Nephron (organoid): ENCODE results near the gene THADA.

ENCODE experiments used
- H3K27ac Mint-ChIP-seq, 3 experiments: 2 replicates each; pipeline ENCODE4 v1.8.0; 2020; ENCODE audit warnings: mixed read lengths in 3 of 3, mild to moderate bottlenecking in 2 of 3, moderate library complexity in 1 of 3
- H3K27me3 Mint-ChIP-seq: 2 replicates; pipeline ENCODE4 v1.8.0; 2021; ENCODE audit warnings: low read depth, mild to moderate bottlenecking, moderate library complexity, mixed read lengths
- H3K36me3 Mint-ChIP-seq: 2 replicates; pipeline ENCODE4 v1.8.0; 2020; ENCODE audit warnings: low read depth, mixed read lengths
- H3K4me1 Mint-ChIP-seq: 2 replicates; pipeline ENCODE4 v1.8.0; 2020; ENCODE audit warnings: mixed read lengths
- H3K4me3 Mint-ChIP-seq, 3 experiments: 2 replicates each; pipeline ENCODE4 v1.8.0; 2020; ENCODE audit warnings: mild to moderate bottlenecking in 3 of 3, mixed read lengths in 3 of 3, moderate library complexity in 2 of 3
- H3K9me3 Mint-ChIP-seq: 2 replicates; pipeline ENCODE4 v1.8.0; 2020; ENCODE audit warnings: mixed read lengths
- CTCF ChIP-seq, 3 experiments: fragments of 200-600 bp; sonication (generic); IDR thresholded peaks; one replicate each; pipeline ENCODE4 v1.5.0; 2021; ENCODE audit warnings: antibody characterized with exemption in 3 of 3; ENCODE audit not compliant: unreplicated experiment in 3 of 3

Gene THADA

GRCh38 chr2:43513796-43514195 lies 82.0 kb downstream of the THADA start:
- Mint-ChIP-seq H3K4me1 (peaks cover 16% of the 10 kb centered on the region), H3K4me3 (no peak overlapping the region), H3K27me3 (no peaks in the 10 kb centered on the region), H3K27ac (no peak overlapping the region), H3K36me3 (peaks cover 8% of the 10 kb centered on the region), H3K9me3 (no peaks in the 10 kb centered on the region)
- no peak for TF ChIP-seq CTCF (IDR thresholded peaks at IDR 0.05; ENCODE audit: unreplicated experiment in 3 of 3)

- H3K9me3 Mint-ChIP-seq: no peaks in the 10 kb centered on the region
- H3K36me3 Mint-ChIP-seq: peaks cover 8% of the 10 kb centered on the region
- H3K4me3 Mint-ChIP-seq: no peak overlapping the region
- no peaks in the 10 kb centered on the region for H3K27me3 Mint-ChIP-seq
- peaks cover 10% of the 10 kb centered on the region for H3K4me1 Mint-ChIP-seq
- no peak overlapping the region for H3K27ac Mint-ChIP-seq
- no peak for TF ChIP-seq CTCF (IDR thresholded peaks at IDR 0.05; ENCODE audit: unreplicated experiment in 3 of 3)
Measured at GRCh38 chr2:43513216-43513615, 82.6 kb downstream of the THADA start.

- Mint-ChIP-seq H3K9me3 (no peaks in the 10 kb centered on the region), H3K4me3 (no peak overlapping the region), H3K4me1 (no peaks in the 10 kb centered on the region), H3K27me3 (no peaks in the 10 kb centered on the region), H3K27ac (no peak overlapping the region), H3K36me3 (peaks cover 12% of the 10 kb centered on the region)
- TF ChIP-seq CTCF (IDR thresholded peaks at IDR 0.05; ENCODE audit: unreplicated experiment in 3 of 3): no peak
Measured at GRCh38 chr2:43511199-43511598, 84.6 kb downstream of the THADA start.

GRCh38 chr2:43509886-43510285 lies 86.0 kb downstream of the THADA start:
- Mint-ChIP-seq H3K9me3 (no peaks in the 10 kb centered on the region), H3K4me3 (no peak overlapping the region), H3K27me3 (no peaks in the 10 kb centered on the region), H3K27ac (no peak overlapping the region), H3K4me1 (no peaks in the 10 kb centered on the region), H3K36me3 (peaks cover 12% of the 10 kb centered on the region)
- TF ChIP-seq CTCF (IDR thresholded peaks at IDR 0.05; ENCODE audit: unreplicated experiment in 3 of 3): no peak

- Mint-ChIP-seq H3K4me1 (no peaks in the 10 kb centered on the region), H3K9me3 (no peaks in the 10 kb centered on the region), H3K27me3 (no peaks in the 10 kb centered on the region), H3K4me3 (no peak overlapping the region), H3K36me3 (peaks cover 12% of the 10 kb centered on the region), H3K27ac (no peak overlapping the region)
- TF ChIP-seq CTCF (IDR thresholded peaks at IDR 0.05; ENCODE audit: unreplicated experiment in 3 of 3): no peak
Measured at GRCh38 chr2:43508209-43508608, 87.6 kb downstream of the THADA start.

GRCh38 chr2:43507137-43507536 lies 88.7 kb downstream of the THADA start:
- H3K36me3 Mint-ChIP-seq: peaks cover 10% of the 10 kb centered on the region
- no peak overlapping the region for H3K27ac Mint-ChIP-seq
- no peak for TF ChIP-seq CTCF (IDR thresholded peaks at IDR 0.05; ENCODE audit: unreplicated experiment in 3 of 3)
- no peaks in the 10 kb centered on the region for H3K27me3 Mint-ChIP-seq
- no peaks in the 10 kb centered on the region for H3K4me1 Mint-ChIP-seq
- no peak overlapping the region for H3K4me3 Mint-ChIP-seq
- H3K9me3 Mint-ChIP-seq: no peaks in the 10 kb centered on the region
